Myometrial cell (primary cell): Measurements from ENCODE around the gene MARVELD1. TPM values are rescaled to one million over a fixed set of nuclear protein-coding genes. Genes with fewer than 3 reads are reported as not detected.

ENCODE experiments used
- total RNA-seq: library from RNA; depleted of rRNA; stranded (reverse); fragments of >200 nt; gene quantifications from 2 replicates; pipeline ENCODE4 v1.2.3, GENCODE V29; 2015

MARVELD1 gene
- total RNA-seq: 55.3 and 63.4 TPM in 2 replicates

GRCh38 chr10:97713339-97713825 lies at the start of gene MARVELD1:
TSS of gene MARVELD1 (plus strand) at chr10:97713730. CDS start at chr10:97713877, 147 bp downstream.

DNA sequence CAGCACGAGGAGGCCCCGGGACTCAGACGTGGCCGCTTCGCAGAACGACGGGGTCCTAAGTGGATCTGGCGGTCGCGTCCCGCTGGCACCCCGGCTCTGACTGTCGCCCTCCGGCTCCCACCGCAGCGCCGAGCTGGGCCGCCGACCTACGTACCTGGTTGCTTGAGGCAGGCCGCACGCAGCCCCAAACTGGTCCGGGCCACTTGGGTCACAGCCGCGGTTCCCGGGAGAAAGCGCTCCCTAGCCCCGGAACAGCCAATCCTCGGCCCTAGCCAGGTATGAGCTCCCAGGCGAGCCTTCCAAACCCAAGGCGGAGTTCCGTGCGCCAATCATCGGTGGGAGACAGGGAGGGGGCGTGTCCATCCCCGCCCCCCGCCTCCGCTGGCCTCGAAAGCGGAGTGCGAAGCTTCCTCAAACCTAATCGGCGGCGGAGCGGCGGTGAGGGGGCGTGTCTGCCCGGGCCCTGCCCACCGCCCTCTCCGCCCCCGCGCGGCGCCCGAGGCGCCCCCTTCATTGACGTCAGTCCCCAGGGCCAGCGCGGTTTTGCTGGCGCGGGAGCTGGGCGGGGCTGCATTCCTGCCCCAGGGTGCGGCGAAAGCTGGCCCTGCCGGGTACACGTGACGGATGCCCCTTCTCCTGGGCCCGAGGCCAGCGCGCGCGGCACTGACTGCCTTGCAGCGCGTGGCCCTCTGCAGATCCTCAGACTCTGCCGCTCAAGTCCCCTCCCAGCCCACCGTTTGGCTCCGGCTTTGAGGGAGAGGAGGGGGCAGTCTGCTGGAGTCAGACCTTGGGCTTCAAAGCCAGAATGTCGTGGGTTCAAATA lies 26.4 kb upstream of the MARVELD1 start, which contains the start of gene AVPI1:
AVPI1 (minus strand) TSS at position 280 of the 823 bp plus-strand sequence. CDS start 7,336 bp downstream, outside the sequence.

DNA sequence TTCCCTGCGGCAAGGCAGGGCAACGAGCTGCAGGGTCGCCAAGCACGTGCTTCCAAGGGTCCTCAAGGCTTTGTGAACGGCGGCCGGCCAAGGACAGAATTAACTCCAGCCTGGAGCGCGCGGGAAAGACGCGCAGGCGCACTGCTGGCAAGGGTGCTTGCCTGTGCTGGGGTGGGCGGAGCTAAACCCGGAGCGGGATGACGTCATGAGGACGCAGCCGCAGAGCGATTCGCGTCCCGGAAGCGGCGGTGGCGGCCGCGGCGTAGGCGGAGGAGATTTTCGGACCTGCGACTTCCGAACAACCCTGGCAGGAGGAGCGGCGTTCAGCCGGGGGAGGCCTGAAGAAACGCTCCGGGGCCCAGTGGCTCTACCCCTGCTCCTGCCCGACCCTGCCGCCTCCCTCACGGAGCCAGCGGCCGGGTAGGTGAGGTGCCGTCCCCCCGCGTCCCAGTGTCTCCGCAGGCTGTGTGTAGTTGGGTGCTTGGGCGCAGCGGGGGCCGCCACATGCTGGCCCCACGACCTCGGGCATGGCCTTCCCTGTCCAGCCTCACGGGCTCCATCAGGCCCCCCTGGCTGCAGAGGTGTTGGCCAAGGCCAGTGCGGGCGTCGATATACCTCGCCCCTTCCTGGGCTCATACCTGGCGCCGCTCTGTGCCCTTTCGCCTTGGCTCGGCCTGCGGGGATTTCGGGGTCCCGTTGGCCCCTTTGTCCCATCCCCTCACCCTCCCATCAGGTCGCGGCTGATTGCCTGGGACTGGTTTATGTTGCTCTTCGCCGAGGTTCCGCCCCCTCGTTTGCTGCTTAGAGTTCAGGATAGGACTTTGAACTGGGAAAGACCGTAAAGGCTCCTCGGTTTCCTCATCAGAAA lies 23.6 kb downstream of the MARVELD1 start, which contains the start of gene ZFYVE27:
ZFYVE27 (plus strand) TSS at position 227 of the 868 bp plus-strand sequence. CDS start 1,350 bp downstream, outside the sequence.

Other genes with a start within 250 kb of the MARVELD1 start
- 97.8 and 116 TPM in 2 replicates for gene MMS19, start 215.3 kb upstream of the MARVELD1 start, total RNA-seq
- gene UBTD1, start 214.8 kb upstream of the MARVELD1 start, total RNA-seq: 25.9 and 29.1 TPM in 2 replicates
- 0.29 TPM in 1 of 2 replicates, not detected in the other for gene ANKRD2, start 141.0 kb upstream of the MARVELD1 start, total RNA-seq
- gene HOGA1, start 129.3 kb upstream of the MARVELD1 start, total RNA-seq: under 0.01 and 2.1 TPM in 2 replicates
- gene C10orf62, start 124.0 kb upstream of the MARVELD1 start, total RNA-seq: not detected in 2 replicates
- gene MORN4, start 80.2 kb upstream of the MARVELD1 start, total RNA-seq: 7.8 and 18.4 TPM in 2 replicates
- 32.0 and 33.5 TPM in 2 replicates for gene PI4K2A, start 73.1 kb upstream of the MARVELD1 start, total RNA-seq
- gene AVPI1, start 26.5 kb upstream of the MARVELD1 start, total RNA-seq: 28.3 and 28.4 TPM in 2 replicates
- gene ZFYVE27, start 23.4 kb downstream of the MARVELD1 start, total RNA-seq: 8.7 and 13.5 TPM in 2 replicates
- not detected in 2 replicates for gene SFRP5, start 58.3 kb downstream of the MARVELD1 start, total RNA-seq
- gene GOLGA7B, start 136.1 kb downstream of the MARVELD1 start, total RNA-seq: not detected in 2 replicates